HS-5 (cell line): Measurements from ENCODE around the gene ITGA5.

Experiments used
- DNase-seq: peaks from one replicate; pipeline ENCODE4 v3.0.0-alpha.2; 2012; ENCODE audit warnings: low read depth

ITGA5 gene

DNA sequence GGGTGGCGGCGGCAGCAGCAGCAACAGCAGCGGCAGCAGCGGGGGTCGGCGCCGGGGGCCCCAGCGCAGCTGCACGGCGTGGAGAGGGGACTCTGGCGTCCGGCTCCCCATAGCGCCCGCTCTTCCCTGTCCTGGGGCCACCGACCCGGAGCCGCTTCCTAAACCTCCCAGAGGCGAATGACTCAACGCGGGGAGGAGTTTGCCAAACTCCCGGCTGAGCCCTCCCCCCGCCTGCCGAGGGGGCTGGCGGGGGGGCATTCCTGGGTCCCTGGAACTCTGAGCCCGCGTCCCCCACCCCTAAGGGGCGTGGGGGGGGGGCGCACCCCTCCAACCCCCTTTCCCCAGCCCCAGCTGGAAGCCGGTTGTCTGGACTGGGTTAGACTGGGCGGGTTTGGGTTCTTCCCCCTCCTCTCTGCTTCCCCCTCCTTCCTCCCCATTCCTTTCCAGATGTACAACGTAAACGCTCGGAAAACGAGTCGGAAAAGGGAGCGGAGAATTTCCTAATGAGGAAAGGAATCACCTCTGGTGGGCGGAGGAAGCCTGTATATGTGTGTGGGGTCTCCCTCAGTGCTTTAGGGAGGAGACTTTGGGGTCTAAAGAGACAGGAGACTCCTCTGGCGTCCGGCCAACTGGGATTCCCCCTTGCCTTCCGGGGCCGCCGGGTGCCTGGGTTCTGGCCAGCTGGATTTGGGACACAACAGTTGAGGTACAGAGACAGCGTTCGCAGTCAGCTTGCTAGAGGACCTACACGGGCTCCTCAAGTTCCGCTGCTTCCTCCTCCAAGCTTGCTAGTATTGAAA, at the start of gene ITGA5:
Gene ITGA5, minus strand, starts transcription at position 179 of the 800 bp plus-strand sequence. Its CDS starts 68 bp downstream, at position 111.
- no peak for DNase-seq

DNA sequence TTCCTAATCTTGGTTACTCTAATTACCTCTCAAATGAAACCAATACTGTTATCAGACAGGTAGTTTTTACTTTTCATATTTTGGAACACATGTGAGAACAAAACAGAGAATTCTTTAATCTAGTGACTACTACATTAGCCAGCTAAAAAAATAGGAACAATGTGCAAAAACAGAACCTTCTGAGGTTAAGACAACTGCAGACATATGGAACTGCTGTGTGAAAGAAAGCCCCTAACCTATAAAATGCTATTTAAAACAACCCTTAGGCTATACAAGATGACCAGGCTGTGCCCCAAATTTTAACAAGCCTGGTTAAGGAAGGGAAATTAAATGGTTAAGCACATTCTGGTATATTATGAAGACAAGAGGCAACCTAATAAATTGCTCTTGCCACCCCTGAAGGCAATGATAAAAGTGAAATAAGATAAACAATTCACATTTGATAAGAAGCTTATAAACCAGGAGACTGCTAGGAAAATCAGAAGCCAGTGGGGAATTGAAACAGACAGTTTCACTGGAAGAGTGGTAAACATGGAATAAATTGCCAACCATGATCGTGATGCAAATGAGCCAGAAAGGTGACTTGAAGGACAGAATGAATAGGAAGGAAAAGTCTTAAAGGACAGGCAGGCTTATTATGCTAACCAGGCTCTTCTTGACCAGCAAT, 46.9 kb upstream of the ITGA5 start:
- no peak for DNase-seq

DNA sequence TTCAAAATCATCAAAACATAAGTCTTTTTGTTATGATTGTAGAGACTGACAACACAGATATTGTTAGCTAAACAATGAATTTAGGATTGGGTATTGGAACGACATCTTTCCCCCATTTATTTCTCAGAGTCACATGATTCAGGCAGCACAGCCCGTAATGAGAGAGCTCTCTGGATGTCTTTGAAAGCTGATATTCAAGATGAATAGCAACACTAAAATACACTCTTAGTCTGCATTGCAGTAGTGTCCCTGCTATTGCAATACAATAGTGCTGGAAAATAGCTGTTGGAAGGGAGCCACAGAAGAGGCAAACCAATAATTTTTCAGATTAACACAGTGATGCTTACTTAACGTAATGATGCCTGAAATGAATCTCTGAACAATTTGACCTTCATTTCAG, 44.4 kb upstream of the ITGA5 start:
- no peak for DNase-seq

DNA sequence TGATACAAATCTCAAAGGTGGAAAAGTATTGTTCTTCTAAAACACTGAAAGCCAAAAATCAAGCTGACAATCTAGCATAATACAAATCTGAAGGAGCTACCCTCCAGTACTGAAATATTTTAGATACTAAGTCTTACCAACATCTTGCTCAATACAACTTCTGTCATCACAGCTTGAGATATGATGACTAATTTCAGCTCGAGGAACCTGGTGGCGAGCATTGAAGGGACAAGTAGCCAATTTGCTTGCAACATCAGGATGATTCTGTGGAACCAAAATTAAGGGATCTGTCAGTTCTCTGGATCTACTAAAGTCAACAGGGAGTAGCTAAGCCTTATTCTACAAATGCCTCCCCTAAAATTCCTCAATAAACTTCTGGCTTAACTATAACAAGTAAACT, 44.0 kb upstream of the ITGA5 start:
- DNase-seq = peak; percentile 25

DNA sequence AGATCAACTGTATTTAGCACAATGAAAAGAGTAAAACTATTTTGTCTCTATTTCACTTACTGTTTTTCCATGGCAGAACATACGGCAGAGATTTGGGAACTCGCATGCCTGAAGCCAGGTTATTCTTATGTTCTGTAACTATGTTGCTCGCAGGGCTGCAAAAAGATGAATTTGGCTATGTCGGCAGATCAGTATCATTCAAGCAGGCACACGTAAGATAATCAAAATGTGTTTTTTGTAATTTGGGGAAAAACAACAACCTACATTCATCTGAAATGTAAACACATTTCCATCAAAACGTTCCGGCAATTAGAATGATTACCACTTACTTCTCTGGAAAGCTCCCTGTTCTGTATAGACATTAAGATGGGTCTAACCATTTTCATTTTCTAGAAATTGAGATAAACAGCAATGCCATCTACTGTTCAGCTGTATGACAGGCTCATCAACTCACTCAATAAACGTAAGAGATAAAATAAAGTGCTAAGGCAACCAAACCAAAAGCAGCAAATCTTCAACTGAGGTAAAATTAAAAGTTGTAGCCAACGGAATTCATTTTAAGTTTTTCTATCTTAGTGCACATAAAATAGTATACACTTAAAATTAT, 41.4 kb upstream of the ITGA5 start:
- no peak for DNase-seq

DNA sequence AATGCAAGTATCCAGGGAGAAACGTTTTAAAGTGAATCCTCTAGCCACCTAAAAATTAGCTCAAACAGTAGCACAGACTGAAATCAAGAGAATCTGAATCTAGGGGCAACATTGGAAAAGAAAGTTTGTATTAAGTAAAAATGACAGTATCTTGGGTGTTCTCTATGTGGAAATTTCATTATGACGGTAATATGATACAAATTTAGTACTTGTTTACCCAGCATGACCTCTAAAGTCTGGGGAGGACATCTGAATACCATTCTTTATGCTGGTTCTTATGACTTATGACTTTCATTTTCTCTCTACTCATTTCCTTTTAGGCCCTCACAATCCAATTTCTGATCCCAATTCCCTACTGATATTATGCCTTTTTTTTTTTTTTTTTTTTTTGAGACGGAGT, 40.3 kb upstream of the ITGA5 start:
- no peak for DNase-seq

DNA sequence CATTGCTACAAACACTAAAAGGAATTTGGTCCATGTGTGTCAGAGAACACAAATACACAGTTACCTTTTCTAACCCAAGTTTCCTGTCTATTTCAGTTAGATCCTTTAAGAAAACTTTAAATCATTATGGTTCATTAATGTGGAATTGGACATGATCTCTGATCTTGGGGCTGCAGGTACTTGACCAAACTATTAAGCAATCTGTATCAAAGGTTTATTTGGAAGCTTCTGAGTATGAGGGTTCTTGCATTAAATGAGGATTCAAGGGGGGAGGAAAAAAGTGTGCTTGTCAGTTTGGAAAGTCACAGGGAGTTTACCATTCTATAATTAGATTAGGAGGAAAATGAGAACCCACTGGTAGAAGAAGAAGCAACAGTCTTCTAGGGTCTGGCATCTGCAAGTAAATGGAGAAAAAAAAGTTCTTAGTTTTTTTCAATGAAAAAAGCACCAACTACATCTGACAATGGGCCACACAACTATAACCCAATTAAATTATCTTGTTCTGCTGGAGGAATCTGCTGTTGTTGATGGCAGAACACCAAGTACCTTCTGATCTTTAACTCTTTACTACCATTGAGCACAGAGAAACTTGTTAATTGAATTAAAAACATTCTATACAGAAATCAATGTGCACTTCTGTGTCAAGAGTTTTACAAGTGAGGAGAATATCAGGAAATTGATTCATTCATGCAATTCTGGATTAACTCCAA, 36.8 kb upstream of the ITGA5 start:
- no peak for DNase-seq

DNA sequence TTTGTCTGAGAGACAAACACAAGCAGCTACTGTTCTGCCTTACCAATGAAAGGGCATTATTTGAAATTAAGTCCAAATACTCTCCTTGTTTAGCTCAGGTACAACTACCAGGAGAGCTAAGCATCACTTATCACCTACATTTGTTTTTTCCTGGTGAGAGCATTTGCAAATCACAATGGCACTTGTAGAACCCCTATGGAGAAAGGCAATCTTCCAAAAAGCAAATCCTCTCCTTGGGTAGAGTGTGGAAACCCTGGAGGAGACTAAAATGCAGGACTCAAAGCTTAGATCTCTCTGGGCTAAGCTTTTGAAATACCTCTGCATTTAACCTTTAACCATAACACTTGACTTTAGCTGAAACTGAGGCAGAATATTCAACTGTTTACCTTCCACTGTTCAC, 33.6 kb upstream of the ITGA5 start:
- no peak for DNase-seq

DNA sequence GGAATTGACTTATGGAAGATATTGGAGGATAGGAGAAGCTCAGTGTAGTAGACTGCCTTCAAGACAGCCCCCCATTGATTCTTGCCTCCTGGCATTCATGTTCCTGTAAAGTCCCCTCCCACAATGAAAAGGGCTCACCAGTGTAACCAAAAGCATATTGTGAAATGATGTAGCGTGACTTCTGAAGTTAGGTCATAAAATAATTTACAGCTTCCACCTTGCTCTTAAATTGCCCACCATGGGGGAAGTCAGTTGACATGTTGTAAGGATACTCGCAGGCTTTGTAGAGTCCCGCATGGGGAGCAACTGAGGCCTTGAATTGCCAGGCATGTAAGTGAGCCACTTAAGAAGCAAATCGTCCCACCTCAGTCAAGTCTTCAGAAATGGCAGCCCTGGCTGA, 29.3 kb upstream of the ITGA5 start:
- no peak for DNase-seq

DNA sequence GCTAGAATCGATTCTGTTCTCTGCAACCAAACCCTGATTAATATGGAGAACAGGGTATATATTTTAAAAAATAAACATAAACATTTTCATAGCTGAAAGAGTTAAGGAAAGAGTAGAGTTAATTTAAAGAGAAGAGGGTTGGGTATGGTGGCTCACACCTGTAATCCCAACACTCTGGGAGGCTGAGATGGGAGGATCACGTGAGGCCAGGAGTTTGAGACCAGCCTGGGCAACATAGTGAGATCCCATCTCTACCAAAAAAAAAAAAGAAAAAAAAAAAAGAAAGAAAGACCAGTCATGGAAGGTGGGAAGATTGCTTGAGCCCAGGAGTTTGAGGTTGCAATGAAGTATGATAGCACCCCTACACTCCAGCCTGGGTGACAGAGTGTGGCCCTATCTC, 28.9 kb upstream of the ITGA5 start:
- DNase-seq = no peak

DNA sequence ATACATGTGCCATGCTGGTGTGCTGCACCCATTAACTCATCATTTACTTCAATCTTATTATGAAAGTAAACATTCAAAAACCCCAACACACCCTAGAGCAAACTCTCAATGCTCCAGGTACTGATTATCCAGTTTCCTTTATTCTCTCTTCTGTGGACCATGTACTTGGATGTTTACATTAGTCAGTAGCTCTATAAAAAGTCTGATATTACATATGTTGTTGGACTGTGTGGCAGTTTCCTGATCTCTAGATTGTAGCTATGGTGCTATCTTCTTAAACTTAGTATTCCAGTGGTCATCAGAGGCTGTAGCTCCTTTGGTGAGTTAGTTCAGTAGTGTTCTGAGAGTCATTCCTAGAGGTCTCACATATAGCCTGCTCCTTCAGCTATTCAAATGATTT, 25.1 kb upstream of the ITGA5 start:
- DNase-seq = no peak

DNA sequence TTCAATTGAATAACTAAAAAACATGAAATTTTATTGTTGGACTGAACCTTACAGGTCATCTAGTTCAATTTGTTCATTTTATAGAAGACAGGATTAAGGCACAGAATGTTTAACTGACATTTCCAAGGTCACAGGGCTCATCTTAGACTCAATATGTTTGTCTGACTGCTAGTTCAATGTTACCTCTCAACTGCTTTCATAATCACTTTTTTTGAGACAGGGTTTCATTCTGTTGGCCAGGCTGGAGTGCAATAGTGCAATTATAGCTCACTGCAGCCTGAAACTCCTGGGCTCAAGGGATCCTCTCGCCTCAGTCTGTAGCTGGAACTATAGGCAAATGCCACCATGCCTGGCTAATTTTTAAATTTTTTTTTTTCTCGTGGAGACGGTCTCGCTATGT, 24.4 kb upstream of the ITGA5 start:
- DNase-seq = no peak

DNA sequence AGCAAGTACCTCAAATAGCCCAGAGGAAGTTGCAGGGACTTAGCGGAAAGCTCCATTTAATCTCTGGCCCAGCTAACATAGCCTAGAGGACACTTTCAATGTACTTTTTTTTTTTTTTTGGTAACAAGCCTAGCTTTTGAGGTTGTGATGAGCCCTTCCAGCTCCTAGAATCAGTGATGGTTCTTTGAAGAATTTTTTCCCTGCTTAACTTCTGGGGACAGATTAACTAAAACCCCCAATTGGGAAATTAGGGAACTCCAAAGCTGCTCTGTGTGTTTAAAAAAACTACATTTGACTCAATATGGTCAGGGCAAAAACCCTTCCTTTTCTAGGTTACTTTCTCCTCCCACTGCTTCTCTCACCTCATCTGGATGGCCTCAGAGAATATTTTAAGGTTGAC, 23.9 kb upstream of the ITGA5 start:
- no peak for DNase-seq

DNA sequence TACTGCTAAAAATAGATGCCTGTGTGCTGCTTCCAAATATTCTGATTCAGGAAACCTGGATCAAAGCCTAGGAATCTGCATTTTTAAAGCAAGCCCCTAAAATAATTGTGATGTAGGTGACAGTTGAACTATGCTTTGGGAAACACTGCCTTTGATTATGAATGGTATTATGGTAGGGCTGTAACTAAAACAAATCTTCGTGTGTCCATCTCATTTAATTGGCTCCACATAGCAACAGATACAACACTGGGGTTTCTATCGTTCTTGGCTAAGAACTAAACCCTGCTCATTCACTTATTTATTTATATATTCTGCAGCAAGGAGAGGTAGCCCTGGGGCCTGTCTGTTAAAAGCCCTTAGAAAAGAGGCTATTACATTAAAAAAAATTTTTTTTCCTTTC, 23.0 kb upstream of the ITGA5 start:
- DNase-seq = no peak

DNA sequence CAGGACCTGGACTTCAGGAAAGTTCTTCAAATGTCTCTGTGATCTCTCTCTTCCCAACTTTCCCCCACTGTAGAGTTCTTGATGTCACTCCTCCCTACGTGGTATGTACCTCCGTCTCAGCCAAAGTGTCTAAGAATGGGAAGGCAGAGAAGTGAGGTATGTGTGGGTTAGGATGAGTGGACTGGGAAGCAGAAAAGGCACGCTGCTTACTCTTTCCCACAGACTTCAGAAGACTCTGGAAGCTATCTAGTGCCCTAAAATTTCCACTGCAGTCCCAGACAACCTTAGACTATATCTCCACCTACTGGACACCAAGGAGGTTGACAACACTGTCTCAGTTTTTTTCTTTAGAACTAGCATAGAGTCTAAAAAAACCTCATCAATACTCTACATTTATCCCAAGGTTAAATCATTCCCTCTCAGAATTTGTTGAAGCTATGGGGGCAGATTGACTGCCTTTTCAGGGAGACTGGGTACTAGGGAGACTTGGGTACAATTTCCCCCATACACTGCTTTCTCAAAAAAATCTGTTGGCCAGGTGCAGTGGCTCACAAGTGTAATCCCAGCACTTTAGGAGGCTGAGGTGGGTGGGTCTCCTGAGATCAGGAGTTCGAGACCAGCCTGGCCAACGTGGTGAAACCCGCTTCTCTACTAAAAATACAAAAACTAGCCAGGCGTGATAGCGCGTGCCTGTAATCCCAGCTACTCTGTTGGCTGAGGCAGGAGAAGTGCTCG, 20.6 kb upstream of the ITGA5 start:
- no peak for DNase-seq

DNA sequence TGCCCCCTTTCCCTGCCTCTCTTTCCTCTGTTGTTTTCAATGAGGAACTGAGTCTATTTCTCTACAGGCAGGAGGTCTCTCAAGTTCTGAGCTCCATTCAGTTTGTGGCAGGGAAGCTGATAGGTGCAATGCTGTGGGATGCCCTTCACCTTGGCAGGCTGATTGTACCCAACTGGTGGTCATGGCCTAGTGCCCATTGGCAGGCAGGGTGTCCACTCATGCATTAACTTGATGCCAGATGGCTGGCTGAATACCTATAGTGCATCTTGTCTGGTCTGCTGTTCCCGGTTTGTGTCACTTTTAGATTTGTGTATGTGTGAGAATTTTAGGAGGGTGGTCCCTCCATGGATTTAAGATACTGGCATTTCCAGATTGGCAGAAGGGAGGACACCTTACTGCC, 20.0 kb upstream of the ITGA5 start:
- DNase-seq = no peak

DNA sequence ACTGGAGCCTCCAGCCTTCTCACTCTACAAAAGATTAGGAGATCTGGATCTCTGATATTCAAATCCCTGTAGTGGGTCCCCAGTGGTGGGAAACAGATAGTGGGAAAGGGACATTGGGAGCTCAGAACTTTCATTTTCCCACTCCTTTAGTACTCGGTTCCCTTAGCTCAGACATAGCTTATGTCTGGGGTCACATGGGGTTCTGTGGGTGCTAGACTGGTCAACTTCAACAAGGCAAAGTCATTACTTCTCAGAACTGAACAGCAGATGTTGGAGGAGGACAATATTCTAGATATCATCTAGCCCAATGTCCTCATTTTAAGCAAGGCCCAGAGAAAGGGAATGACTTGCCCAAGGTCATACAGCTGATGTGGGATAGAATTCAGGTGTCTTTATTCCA, 19.5 kb upstream of the ITGA5 start:
- no peak for DNase-seq

DNA sequence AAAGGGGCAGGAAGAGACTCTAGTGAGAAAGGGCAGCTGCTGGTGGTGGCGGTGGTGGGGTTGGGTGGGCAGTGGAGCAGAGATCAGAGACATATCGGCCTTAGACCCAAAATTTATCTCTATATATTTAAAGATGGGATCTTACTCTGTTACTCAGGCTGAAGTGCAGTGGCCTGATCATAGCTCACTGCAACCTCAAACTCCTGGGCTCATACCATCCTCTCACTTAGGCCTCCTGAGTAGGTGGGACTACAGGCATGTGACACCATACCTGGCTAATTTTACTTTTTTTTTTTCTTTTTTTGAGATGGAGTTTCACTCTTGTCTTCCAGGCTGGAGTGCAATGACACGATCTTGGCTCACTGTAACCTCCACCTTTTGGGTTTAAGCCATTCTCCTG, 18.6 kb upstream of the ITGA5 start:
- no peak for DNase-seq

DNA sequence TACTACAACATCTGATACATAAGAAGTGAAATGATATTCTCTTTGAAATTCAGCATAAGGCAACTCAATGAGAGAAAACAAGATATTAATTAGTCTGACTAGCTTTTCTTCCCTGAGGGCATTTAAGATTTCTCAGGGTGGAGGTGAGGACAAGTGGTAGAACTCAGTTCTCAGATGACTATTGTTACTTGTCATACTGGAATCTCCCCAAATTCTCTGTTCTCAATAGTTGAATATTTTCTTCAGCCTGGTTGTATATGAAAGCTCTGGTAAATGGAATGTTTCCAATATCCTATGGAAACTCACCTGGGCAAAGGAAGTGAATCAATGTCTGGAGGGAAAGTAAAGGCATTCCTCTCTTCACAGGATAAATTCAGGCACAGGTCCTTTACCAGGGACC, 18.2 kb upstream of the ITGA5 start:
- no peak for DNase-seq

DNA sequence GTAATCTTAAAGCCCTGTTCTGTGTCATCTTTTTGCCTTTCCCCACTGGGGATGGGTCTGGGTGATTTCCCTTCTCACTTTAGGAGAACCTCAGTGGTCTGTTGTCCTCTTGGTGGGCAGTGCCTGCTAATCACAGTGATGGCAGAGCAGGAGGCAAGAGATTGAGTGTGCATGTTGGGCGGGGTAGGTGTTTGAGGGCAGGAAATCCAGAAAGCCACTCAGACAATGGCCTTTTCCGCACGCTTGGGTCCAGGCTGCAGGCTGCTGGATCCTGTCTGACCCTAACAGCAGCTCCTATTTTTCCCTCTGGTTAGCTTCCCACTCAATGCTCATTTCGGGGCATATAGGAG, 13.7 kb upstream of the ITGA5 start:
- DNase-seq = no peak

DNA sequence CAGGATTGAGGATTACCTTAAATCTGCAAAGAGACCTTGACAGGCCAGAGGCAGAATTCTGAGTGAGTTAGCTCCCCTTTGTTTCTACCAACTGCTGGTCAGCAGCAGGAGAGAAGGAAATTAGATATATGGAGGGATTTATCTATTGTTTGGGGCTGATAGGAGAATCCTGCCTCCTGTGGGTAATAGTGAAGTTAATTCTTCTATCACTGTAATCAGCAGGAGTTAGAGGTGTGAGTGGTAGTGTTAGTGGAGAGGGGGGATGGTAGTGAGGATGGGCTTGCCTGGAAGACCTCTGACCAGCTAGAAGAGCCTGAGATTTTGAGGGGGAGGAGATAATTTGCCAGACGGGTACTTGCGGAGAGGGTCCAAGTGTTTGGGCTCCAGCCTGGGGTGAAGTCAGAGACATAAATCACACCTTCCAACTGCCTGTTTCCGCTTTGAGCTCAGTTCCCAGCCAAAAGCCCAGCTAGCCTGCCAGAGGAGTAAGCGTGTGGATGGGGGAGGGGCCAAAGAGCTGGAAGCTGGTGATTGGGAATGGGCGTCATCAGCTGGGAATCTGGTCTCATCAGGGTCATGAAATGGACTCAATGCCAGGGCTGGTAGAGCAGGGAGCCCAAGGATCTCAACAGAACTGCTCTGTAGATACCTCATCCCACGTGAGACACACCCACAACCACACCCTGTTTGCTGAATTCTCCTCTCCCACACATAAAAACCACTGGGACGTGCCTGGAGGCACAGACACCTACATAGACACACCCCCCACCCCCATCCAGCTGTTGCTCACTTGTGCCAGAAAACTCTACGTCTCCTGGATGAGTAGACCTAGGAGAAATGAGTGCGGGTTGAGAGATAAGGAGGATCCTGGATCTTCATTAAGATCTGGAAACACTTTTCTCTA, 13.1 kb upstream of the ITGA5 start:
- DNase-seq = peak; percentile 54
